Right lobe of liver (tissue), 4 donors: ENCODE data around the gene SH3RF3.

ENCODE experiments used
- CTCF ChIP-seq, 4 donors: fragments of 200-600 bp in 3 of 4; fragments of 450-650 bp in 1 of 4; IDR thresholded peaks; one replicate each; pipeline versions ENCODE4 v1.5.1 to v1.8.0; 2016 to 2022; ENCODE audit warnings: antibody characterized with exemption in 4 of 4, mild to moderate bottlenecking in 2 of 4
- POLR2A ChIP-seq: fragments of 450-650 bp; IDR thresholded peaks from one replicate; pipeline ENCODE4 v1.6.1; 2017; ENCODE audit warnings: antibody characterized with exemption, mild to moderate bottlenecking
- donor health status: DM: no; HTN: no; CAD: no.
- donor health status: DM: no; HTN: no; CAD: no.
- donor health status: DM: no; HTN: yes; CAD: no.

- no peak for TF ChIP-seq POLR2A
- no peak for TF ChIP-seq CTCF (IDR thresholded peaks at IDR 0.05)
Observed at GRCh38 chr2:109497463-109497862, 368.5 kb downstream of the SH3RF3 start.
